Mucosa of rectum (tissue), 2 donors: ENCODE measurements around the gene CACNB4.
"Not testable (repeated sequence)": the region's sequence is repeated elsewhere in the genome, so short reads cannot be mapped to it uniquely, and the experiment has no call there.

Experiments used
- H3K27ac ChIP-seq, 2 donors: one replicate each; pipeline ENCODE4 v1.7.0; 2013; ENCODE audit warnings: inconsistent platforms in 2 of 2, low read depth in 2 of 2, low read length in 2 of 2
- H3K27me3 ChIP-seq, 2 donors: one replicate each; pipeline ENCODE4 v1.7.0; 2013; ENCODE audit warnings: low read length in 2 of 2; ENCODE audit not compliant: control insufficient read depth in 2 of 2, insufficient read depth in 2 of 2
- H3K36me3 ChIP-seq, 2 donors: one replicate each; pipeline ENCODE4 v1.7.0; 2013; ENCODE audit warnings: low read length in 2 of 2; ENCODE audit not compliant: control insufficient read depth in 2 of 2, insufficient read depth in 2 of 2
- H3K4me1 ChIP-seq, 2 donors: one replicate each; pipeline ENCODE4 v1.7.0; 2013; ENCODE audit warnings: low read length in 2 of 2, mild to moderate bottlenecking in 1 of 2; ENCODE audit not compliant: control insufficient read depth in 2 of 2, insufficient read depth in 2 of 2
- H3K4me3 ChIP-seq, 2 donors: one replicate each; pipeline ENCODE4 v1.7.0; 2013; ENCODE audit warnings: low read length in 2 of 2
- H3K9ac ChIP-seq, 2 donors: one replicate each; pipeline ENCODE4 v1.7.0; 2013; ENCODE audit warnings: low read length in 2 of 2, low read depth in 1 of 2, mild to moderate bottlenecking in 1 of 2
- H3K9me3 ChIP-seq, 2 donors: one replicate each; pipeline ENCODE4 v1.7.0; 2013; ENCODE audit warnings: low read length in 2 of 2; ENCODE audit not compliant: control insufficient read depth in 2 of 2
- donor health status: healthy.
- donor health status: Normal muscosa, but diverticular disease.

CACNB4 gene

GRCh38 chr2:151891566-151892194 is 207.2 kb downstream of the CACNB4 start:
- Histone ChIP-seq H3K27me3 (no peaks in the 10 kb centered on the region), H3K27ac (no peak overlapping the region), H3K4me3 (peak overlapping the region; percentile 48 to 58), H3K36me3 (no peaks in the 10 kb centered on the region), H3K9ac (peak overlapping the region in 1 of 2 donors; percentile 15), H3K9me3 (peaks cover 0 to 3% of the 10 kb centered on the region in 2 donors), H3K4me1 (peaks cover 0 to 4% of the 10 kb centered on the region in 2 donors)

- no peak overlapping the region for H3K4me3 ChIP-seq
- no peaks in the 10 kb centered on the region for H3K27me3 ChIP-seq
- no peak overlapping the region for H3K9ac ChIP-seq
- no peaks in the 10 kb centered on the region for H3K4me1 ChIP-seq
- H3K9me3 ChIP-seq = no peaks in the 10 kb centered on the region
- H3K36me3 ChIP-seq = no peaks in the 10 kb centered on the region
- H3K27ac ChIP-seq = no peak overlapping the region
Observed at GRCh38 chr2:151887164-151887563, 211.7 kb downstream of the CACNB4 start.

- no peak overlapping the region for H3K4me3 ChIP-seq
- no peak overlapping the region for H3K9ac ChIP-seq
- H3K36me3 ChIP-seq = no peaks in the 10 kb centered on the region
- no peak overlapping the region for H3K27ac ChIP-seq
- H3K27me3 ChIP-seq = no peaks in the 10 kb centered on the region
- H3K9me3 ChIP-seq = no peaks in the 10 kb centered on the region
- no peaks in the 10 kb centered on the region for H3K4me1 ChIP-seq
Observed at GRCh38 chr2:151886241-151886640, 212.6 kb downstream of the CACNB4 start.

GRCh38 chr2:151882786-151883445 is 215.9 kb downstream of the CACNB4 start:
- no peaks in the 10 kb centered on the region for H3K9me3 ChIP-seq
- H3K27me3 ChIP-seq = no peaks in the 10 kb centered on the region
- no peak overlapping the region for H3K9ac ChIP-seq
- no peaks in the 10 kb centered on the region for H3K4me1 ChIP-seq
- no peak overlapping the region for H3K27ac ChIP-seq
- no peak overlapping the region for H3K4me3 ChIP-seq
- no peaks in the 10 kb centered on the region for H3K36me3 ChIP-seq

GRCh38 chr2:151881342-151881741 is 217.5 kb downstream of the CACNB4 start:
- H3K4me1 ChIP-seq = no peaks in the 10 kb centered on the region
- H3K27me3 ChIP-seq = no peaks in the 10 kb centered on the region
- H3K27ac ChIP-seq = no peak overlapping the region
- H3K36me3 ChIP-seq = no peaks in the 10 kb centered on the region
- H3K4me3 ChIP-seq = no peak overlapping the region
- no peaks in the 10 kb centered on the region for H3K9me3 ChIP-seq
- no peak overlapping the region for H3K9ac ChIP-seq

GRCh38 chr2:151880586-151880985 is 218.3 kb downstream of the CACNB4 start:
- Histone ChIP-seq H3K27ac (no peak overlapping the region), H3K36me3 (no peaks in the 10 kb centered on the region), H3K27me3 (no peaks in the 10 kb centered on the region)

GRCh38 chr2:151878655-151879563 is 219.9 kb downstream of the CACNB4 start:
- H3K4me1 ChIP-seq = no peaks in the 10 kb centered on the region
- H3K27ac ChIP-seq = no peak overlapping the region
- H3K36me3 ChIP-seq = no peaks in the 10 kb centered on the region
- no peak overlapping the region for H3K9ac ChIP-seq
- no peaks in the 10 kb centered on the region for H3K27me3 ChIP-seq
- H3K4me3 ChIP-seq = no peak overlapping the region
- no peaks in the 10 kb centered on the region for H3K9me3 ChIP-seq

More at GRCh38 chr2:151880586-151880985, 218.3 kb downstream of the CACNB4 start:
- no peak overlapping the region for H3K9ac ChIP-seq
- no peak overlapping the region for H3K4me3 ChIP-seq
- H3K4me1 ChIP-seq = no peaks in the 10 kb centered on the region
- H3K9me3 ChIP-seq = no peaks in the 10 kb centered on the region

- Histone ChIP-seq H3K9ac (no peak overlapping the region), H3K9me3 (no peaks in the 10 kb centered on the region), H3K27me3 (no peaks in the 10 kb centered on the region), H3K4me1 (no peaks in the 10 kb centered on the region), H3K4me3 (no peak overlapping the region), H3K36me3 (no peaks in the 10 kb centered on the region), H3K27ac (no peak overlapping the region)
Observed at GRCh38 chr2:151878204-151878603, 220.6 kb downstream of the CACNB4 start.

GRCh38 chr2:151875631-151876030 is 223.2 kb downstream of the CACNB4 start:
- H3K9me3 ChIP-seq, H3K4me1 ChIP-seq, H3K9ac ChIP-seq, H3K4me3 ChIP-seq, H3K27ac ChIP-seq, H3K27me3 ChIP-seq, H3K36me3 ChIP-seq: not testable (repeated sequence)

GRCh38 chr2:151872463-151872862 is 226.4 kb downstream of the CACNB4 start:
- Histone ChIP-seq H3K27ac (no peak overlapping the region), H3K36me3 (no peaks in the 10 kb centered on the region), H3K9me3 (no peaks in the 10 kb centered on the region), H3K4me3 (no peak overlapping the region), H3K9ac (no peak overlapping the region), H3K4me1 (no peaks in the 10 kb centered on the region), H3K27me3 (no peaks in the 10 kb centered on the region)
